ENCODE measurements around the gene MEGF6.

Gene MEGF6

DNA sequence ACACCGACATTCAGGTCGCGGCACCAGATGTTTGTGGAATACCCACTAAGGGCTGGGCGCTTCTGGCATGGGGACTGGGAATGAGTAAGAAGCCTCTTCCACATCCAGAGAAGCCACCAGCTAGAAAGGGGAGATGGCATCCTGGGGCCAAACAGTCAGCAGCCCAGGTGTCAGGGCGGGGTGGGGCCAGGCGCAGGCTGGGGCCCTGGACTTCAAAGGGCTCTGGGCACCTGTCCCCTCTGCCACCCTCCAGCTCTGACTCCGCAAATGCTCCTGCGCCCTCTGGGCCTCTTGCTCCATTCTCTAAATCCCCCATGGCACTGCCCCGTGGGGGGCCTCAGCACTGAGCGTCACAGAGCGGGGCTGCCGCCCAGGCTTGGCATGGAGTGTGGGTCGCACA is 70.4 kb downstream of the MEGF6 start:
- Histone ChIP-seq H3K27ac (ENCODE audit: low read length) (no peak overlapping the region), H3K9me3 (ENCODE audit: insufficient read depth, low read length) (no peaks in the 10 kb centered on the region), H3K36me3 (replicated peaks; ENCODE audit: low read depth, low read length) (no peaks in the 10 kb centered on the region), H3K79me2 (ENCODE audit: low read length) (no peaks in the 10 kb centered on the region), H3K4me1 (ENCODE audit: low read length) (no peaks in the 10 kb centered on the region), H2AFZ (ENCODE audit: low read depth, low read length) (no peak overlapping the region), H3K4me3 (ENCODE audit: low read length) (no peak overlapping the region), H3K9ac (ENCODE audit: low read length) (no peak overlapping the region), H3K4me2 (ENCODE audit: low read length) (no peak overlapping the region), H3K27me3 (ENCODE audit: low read depth, low read length) (0 out of 2 replicates have a peak, but pooled peaks cover 5% of the 10 kb centered on the region), H4K20me1 (ENCODE audit: insufficient read depth, low read length) (no peaks in the 10 kb centered on the region)
- TF ChIP-seq, protein P1, sequence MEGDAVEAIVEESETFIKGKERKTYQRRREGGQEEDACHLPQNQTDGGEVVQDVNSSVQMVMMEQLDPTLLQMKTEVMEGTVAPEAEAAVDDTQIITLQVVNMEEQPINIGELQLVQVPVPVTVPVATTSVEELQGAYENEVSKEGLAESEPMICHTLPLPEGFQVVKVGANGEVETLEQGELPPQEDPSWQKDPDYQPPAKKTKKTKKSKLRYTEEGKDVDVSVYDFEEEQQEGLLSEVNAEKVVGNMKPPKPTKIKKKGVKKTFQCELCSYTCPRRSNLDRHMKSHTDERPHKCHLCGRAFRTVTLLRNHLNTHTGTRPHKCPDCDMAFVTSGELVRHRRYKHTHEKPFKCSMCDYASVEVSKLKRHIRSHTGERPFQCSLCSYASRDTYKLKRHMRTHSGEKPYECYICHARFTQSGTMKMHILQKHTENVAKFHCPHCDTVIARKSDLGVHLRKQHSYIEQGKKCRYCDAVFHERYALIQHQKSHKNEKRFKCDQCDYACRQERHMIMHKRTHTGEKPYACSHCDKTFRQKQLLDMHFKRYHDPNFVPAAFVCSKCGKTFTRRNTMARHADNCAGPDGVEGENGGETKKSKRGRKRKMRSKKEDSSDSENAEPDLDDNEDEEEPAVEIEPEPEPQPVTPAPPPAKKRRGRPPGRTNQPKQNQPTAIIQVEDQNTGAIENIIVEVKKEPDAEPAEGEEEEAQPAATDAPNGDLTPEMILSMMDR (IDR thresholded peaks at IDR 0.05; ENCODE audit: low read depth, low read length): no peak
- TF ChIP-seq EZH2phosphoT487 (IDR thresholded peaks at IDR 0.05; ENCODE audit: low read depth): no peak

- Histone ChIP-seq H4K20me1 (ENCODE audit: insufficient read depth, low read length) (no peaks in the 10 kb centered on the region), H3K4me3 (ENCODE audit: low read length) (no peak overlapping the region), H3K36me3 (replicated peaks; ENCODE audit: low read depth, low read length) (no peaks in the 10 kb centered on the region), H3K4me2 (ENCODE audit: low read length) (no peak overlapping the region), H3K27me3 (ENCODE audit: low read depth, low read length) (0 out of 2 replicates have a peak, but pooled peaks cover 5% of the 10 kb centered on the region), H3K79me2 (ENCODE audit: low read length) (no peaks in the 10 kb centered on the region), H3K9me3 (ENCODE audit: insufficient read depth, low read length) (no peaks in the 10 kb centered on the region), H3K27ac (ENCODE audit: low read length) (no peak overlapping the region), H3K9ac (ENCODE audit: low read length) (no peak overlapping the region), H3K4me1 (ENCODE audit: low read length) (no peaks in the 10 kb centered on the region), H2AFZ (ENCODE audit: low read depth, low read length) (no peak overlapping the region)
- no peak for TF ChIP-seq EZH2phosphoT487 (IDR thresholded peaks at IDR 0.05; ENCODE audit: low read depth)
- TF ChIP-seq, protein P1 (IDR thresholded peaks at IDR 0.05; ENCODE audit: low read depth, low read length): no peak
Observed at GRCh38 chr1:3539707-3540425, 71.4 kb downstream of the MEGF6 start.

- no peaks in the 10 kb centered on the region for H3K9me3 ChIP-seq (ENCODE audit: insufficient read depth, low read length)
- no peak for TF ChIP-seq EZH2phosphoT487 (IDR thresholded peaks at IDR 0.05; ENCODE audit: low read depth)
- TF ChIP-seq, protein P1 (IDR thresholded peaks at IDR 0.05; ENCODE audit: low read depth, low read length): no peak
- H3K27ac ChIP-seq (ENCODE audit: low read length): no peak overlapping the region
- H2AFZ ChIP-seq (ENCODE audit: low read depth, low read length): no peak overlapping the region
- no peaks in the 10 kb centered on the region for H3K4me1 ChIP-seq (ENCODE audit: low read length)
- no peaks in the 10 kb centered on the region for H4K20me1 ChIP-seq (ENCODE audit: insufficient read depth, low read length)
- no peaks in the 10 kb centered on the region for H3K79me2 ChIP-seq (ENCODE audit: low read length)
- H3K4me2 ChIP-seq (ENCODE audit: low read length): no peak overlapping the region
- no peaks in the 10 kb centered on the region for H3K36me3 ChIP-seq (replicated peaks; ENCODE audit: low read depth, low read length)
- H3K4me3 ChIP-seq (ENCODE audit: low read length): no peak overlapping the region
- H3K9ac ChIP-seq (ENCODE audit: low read length): no peak overlapping the region
- H3K27me3 ChIP-seq (ENCODE audit: low read depth, low read length): 0 out of 2 replicates have a peak, but pooled peaks cover 3% of the 10 kb centered on the region
Observed at GRCh38 chr1:3537359-3537758, 73.9 kb downstream of the MEGF6 start.

- Histone ChIP-seq H3K79me2 (ENCODE audit: low read length) (no peaks in the 10 kb centered on the region), H3K4me1 (ENCODE audit: low read length) (no peaks in the 10 kb centered on the region), H3K9me3 (ENCODE audit: insufficient read depth, low read length) (no peaks in the 10 kb centered on the region), H3K27ac (ENCODE audit: low read length) (no peak overlapping the region), H3K4me2 (ENCODE audit: low read length) (no peak overlapping the region), H2AFZ (ENCODE audit: low read depth, low read length) (no peak overlapping the region), H3K27me3 (ENCODE audit: low read depth, low read length) (no peaks in the 10 kb centered on the region), H3K9ac (ENCODE audit: low read length) (no peak overlapping the region), H3K36me3 (replicated peaks; ENCODE audit: low read depth, low read length) (no peaks in the 10 kb centered on the region), H4K20me1 (ENCODE audit: insufficient read depth, low read length) (no peaks in the 10 kb centered on the region), H3K4me3 (ENCODE audit: low read length) (no peak overlapping the region)
- TF ChIP-seq EZH2phosphoT487 (IDR thresholded peaks at IDR 0.05; ENCODE audit: low read depth): no peak
- TF ChIP-seq, protein P1 (IDR thresholded peaks at IDR 0.05; ENCODE audit: low read depth, low read length): no peak
Observed at GRCh38 chr1:3536420-3537195, 74.7 kb downstream of the MEGF6 start.

All from OCI-LY3 (cell line).